K562 (cell line): ENCODE measurements around the gene RALA. TPM values are rescaled to one million over a fixed set of nuclear protein-coding genes. Genes with fewer than 3 reads are reported as not detected.

ENCODE experiments used
- ATF7 ChIP-seq: fragments of 450-650 bp; IDR thresholded peaks from 2 replicates; pipeline ENCODE4 v1.7.1; 2014; ENCODE audit warnings: mild to moderate bottlenecking, moderate library complexity
- CEBPG ChIP-seq, 3 experiments: fragments of 200-800 bp in 1 of 3; sonication (Bioruptor generic) in 1 of 3; sonication (generic) in 1 of 3; formaldehyde crosslinking in 1 of 3; IDR thresholded peaks in 2 of 3; conservative IDR thresholded peaks in 1 of 3; 2 replicates each; pipeline versions ENCODE4 v1.6.1 to v1.8.0; 2016 to 2022; ENCODE audit warnings: missing compliant biosample characterization in 2 of 3, missing genetic modification characterization in 2 of 3, mild to moderate bottlenecking in 1 of 3, missing genetic modification reagents in 1 of 3
- CHD1 ChIP-seq: fragments of 200-600 bp; sonication (generic); IDR thresholded peaks from one replicate; pipeline ENCODE4 v1.6.1; 2012; ENCODE audit warnings: mild to moderate bottlenecking, moderate library complexity, low read length, inconsistent platforms
- CTBP1 ChIP-seq: fragments of 450-650 bp; IDR thresholded peaks from 2 replicates; pipeline ENCODE4 v1.6.1; 2016; ENCODE audit warnings: borderline replicate concordance
- DPF2 ChIP-seq: fragments of 450-650 bp; IDR thresholded peaks from 2 replicates; pipeline ENCODE4 v1.6.1; 2016
- FOXM1 ChIP-seq, 2 experiments: fragments of 450-650 bp in 1 of 2; sonication (generic) in 1 of 2; formaldehyde crosslinking in 1 of 2; IDR thresholded peaks; 2 replicates each; pipeline versions ENCODE4 v1.6.1 to v1.9.0; 2017 to 2022; ENCODE audit warnings: low read depth in 2 of 2, mild to moderate bottlenecking in 2 of 2, missing genetic modification reagents in 1 of 2, moderate library complexity in 1 of 2
- MYC ChIP-seq, 2 experiments: fragments of 250-450 bp in 1 of 2; sonication (Bioruptor Pico) in 1 of 2; IDR thresholded peaks; 2 replicates each; pipeline versions ENCODE4 v1.5.1 to v1.6.1; 2012 to 2021; ENCODE audit warnings: low read depth in 2 of 2, borderline replicate concordance in 1 of 2, improper control_type of control experiment in 1 of 2, low read length in 1 of 2, mild to moderate bottlenecking in 1 of 2, moderate library complexity in 1 of 2
- NR2C1 ChIP-seq, 2 experiments: fragments of 450-650 bp; IDR thresholded peaks; 2 replicates each; pipeline ENCODE4 v1.6.1; 2017; ENCODE audit warnings: mild to moderate bottlenecking in 2 of 2, antibody characterized with exemption in 1 of 2, inconsistent platforms in 1 of 2, missing compliant biosample characterization in 1 of 2, missing genetic modification characterization in 1 of 2
- WHSC1 ChIP-seq: IDR thresholded peaks from one replicate; pipeline ENCODE4 v1.6.1; 2012; ENCODE audit warnings: low read length, control low read depth, inconsistent platforms
- ZNF589 ChIP-seq: fragments of 200-800 bp; sonication (Bioruptor generic); IDR thresholded peaks from 2 replicates; pipeline ENCODE4 v1.6.1; 2016; ENCODE audit warnings: low read depth, missing genetic modification characterization, missing compliant biosample characterization
- polyA plus RNA-seq, 8 experiments: library from polyadenylated mRNA; depleted of rRNA in 4 of 8; stranded (reverse) in 5 of 8; unstranded in 3 of 8; fragments of >200 nt; fragmentation: Nextera tagmentation in 2 of 8; fragmentation: Illumina TruSeq in 1 of 8; extraction: Ambion mirVana in 2 of 8; extraction: Trizol in 1 of 8; gene quantifications; 2 replicates each; pipeline versions ENCODE4 v1.2.1 to v1.2.3, GENCODE V29; 2011 to 2014; ENCODE audit warnings: inconsistent platforms in 1 of 8, missing spikeins in 1 of 8
- total RNA-seq, 7 experiments: library from RNA; depleted of rRNA in 6 of 7; stranded (reverse); fragments of >200 nt in 6 of 7; fragmentation: Illumina TruSeq in 2 of 7; extraction: Trizol in 2 of 7; gene quantifications; 2 replicates each; pipeline versions ENCODE4 v1.2.1 to v1.2.3, GENCODE V29; 2011 to 2021; ENCODE audit warnings: low replicate concordance in 1 of 7
- TF ChIP-seq, protein P1 (sequence below): fragments of 250-450 bp; sonication (Bioruptor Pico); IDR thresholded peaks from 2 replicates; pipeline ENCODE4 v1.5.0; 2021; ENCODE audit warnings: mild to moderate bottlenecking, borderline replicate concordance
- TF ChIP-seq, protein P2 (sequence below), 3 experiments: fragments of 200-800 bp in 1 of 3; fragments of 250-450 bp in 1 of 3; fragments of 450-650 bp in 1 of 3; sonication (Bioruptor Pico) in 1 of 3; sonication (Bioruptor generic) in 1 of 3; formaldehyde crosslinking in 1 of 3; IDR thresholded peaks; 2 replicates each; pipeline versions ENCODE4 v1.6.1 to v1.8.0; 2016 to 2022; ENCODE audit warnings: mild to moderate bottlenecking in 2 of 3, missing genetic modification characterization in 2 of 3, missing compliant biosample characterization in 1 of 3, moderate library complexity in 1 of 3
- TF ChIP-seq, protein P3 (sequence below): fragments of 250-450 bp; sonication (Bioruptor Pico); IDR thresholded peaks from 2 replicates; pipeline ENCODE4 v1.4.0; 2020; ENCODE audit warnings: mild to moderate bottlenecking, moderate library complexity

The RALA gene
- total and polyA plus RNA-seq, 9 of the 15 experiments (the other 6 are each of a cell fraction or from before 2014, with no cell fraction given): 7.2 to 28.0 (median 25.7) TPM

DNA sequence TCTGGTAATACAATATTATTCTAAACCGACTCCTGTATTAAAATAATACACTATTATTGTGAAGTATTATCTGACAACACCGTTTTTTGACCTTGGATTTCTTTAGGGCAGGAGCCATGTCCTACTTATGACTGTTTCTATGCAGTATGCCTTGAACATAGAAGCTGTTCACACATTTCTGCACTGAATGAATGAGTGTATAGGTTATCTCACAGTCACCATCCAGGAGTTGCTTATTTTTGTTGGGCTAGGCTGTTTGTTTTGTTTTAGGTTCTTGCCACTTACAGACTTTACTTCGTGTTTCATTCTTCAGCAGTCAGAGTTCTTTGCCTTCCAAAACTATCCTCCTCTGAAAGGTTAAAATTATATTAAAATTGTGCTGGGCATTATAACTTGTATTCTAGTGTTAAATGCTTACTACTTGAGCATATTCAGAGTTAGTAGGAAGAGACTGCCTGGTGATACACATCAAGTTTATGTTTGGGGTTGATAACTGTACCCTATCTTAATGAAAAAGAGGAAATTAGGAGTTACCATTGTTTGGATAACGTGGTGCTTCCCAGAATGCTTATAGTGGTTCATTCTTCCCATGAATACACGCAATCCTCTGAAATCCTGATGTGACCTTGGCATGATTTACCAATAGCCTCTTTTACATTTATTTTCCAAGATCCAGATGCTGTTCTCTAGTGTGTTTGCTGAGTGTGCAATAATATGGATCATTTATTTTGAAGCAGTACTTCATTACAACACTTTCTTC lies 1.7 kb downstream of the RALA start (continued):
- TF ChIP-seq, protein P1, sequence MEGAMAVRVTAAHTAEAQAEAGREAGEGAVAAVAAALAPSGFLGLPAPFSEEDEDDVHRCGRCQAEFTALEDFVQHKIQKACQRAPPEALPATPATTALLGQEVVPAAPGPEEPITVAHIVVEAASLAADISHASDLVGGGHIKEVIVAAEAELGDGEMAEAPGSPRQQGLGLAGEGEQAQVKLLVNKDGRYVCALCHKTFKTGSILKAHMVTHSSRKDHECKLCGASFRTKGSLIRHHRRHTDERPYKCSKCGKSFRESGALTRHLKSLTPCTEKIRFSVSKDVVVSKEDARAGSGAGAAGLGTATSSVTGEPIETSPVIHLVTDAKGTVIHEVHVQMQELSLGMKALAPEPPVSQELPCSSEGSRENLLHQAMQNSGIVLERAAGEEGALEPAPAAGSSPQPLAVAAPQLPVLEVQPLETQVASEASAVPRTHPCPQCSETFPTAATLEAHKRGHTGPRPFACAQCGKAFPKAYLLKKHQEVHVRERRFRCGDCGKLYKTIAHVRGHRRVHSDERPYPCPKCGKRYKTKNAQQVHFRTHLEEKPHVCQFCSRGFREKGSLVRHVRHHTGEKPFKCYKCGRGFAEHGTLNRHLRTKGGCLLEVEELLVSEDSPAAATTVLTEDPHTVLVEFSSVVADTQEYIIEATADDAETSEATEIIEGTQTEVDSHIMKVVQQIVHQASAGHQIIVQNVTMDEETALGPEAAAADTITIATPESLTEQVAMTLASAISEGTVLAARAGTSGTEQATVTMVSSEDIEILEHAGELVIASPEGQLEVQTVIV (CRISPR knock-in tag): no peak
- TF ChIP-seq CEBPG (CRISPR knock-in tag; IDR thresholded peaks at IDR 0.05) (peak; percentile 66), CEBPG (tag; conservative IDR thresholded peaks at IDR 0.05 in 1 of 2, IDR thresholded peaks at IDR 0.05 in 1 of 2) (peak; percentile 33 to 91; a peak in 3 of 4 replicates), CHD1 (no peak), WHSC1 (no peak), FOXM1 (IDR thresholded peaks at IDR 0.05; ENCODE audit: low read depth) (no peak), FOXM1 (CRISPR knock-in tag; IDR thresholded peaks at IDR 0.05; ENCODE audit: low read depth) (no peak), ZNF589 (CRISPR knock-in tag) (0 out of 2 replicates have a peak, but pooled peaks have one; percentile 24), CTBP1 (0 out of 2 replicates have a peak, but pooled peaks have one; percentile 33), MYC (IDR thresholded peaks at IDR 0.05; ENCODE audit: low read depth, low read length) (peak; percentile 55), MYC (CRISPR knock-in tag; IDR thresholded peaks at IDR 0.05; ENCODE audit: borderline replicate concordance, low read depth) (no peak), ATF7 (peak; percentile 51), DPF2 (peak; percentile 59; the same call in 1 of the 2 replicates), NR2C1 (IDR thresholded peaks at IDR 0.05) (peak; percentile 25; the same call in 1 of the 2 replicates), NR2C1 (tag; IDR thresholded peaks at IDR 0.05) (0 out of 2 replicates have a peak, but pooled peaks have one; percentile 15)
- TF ChIP-seq, protein P2, sequence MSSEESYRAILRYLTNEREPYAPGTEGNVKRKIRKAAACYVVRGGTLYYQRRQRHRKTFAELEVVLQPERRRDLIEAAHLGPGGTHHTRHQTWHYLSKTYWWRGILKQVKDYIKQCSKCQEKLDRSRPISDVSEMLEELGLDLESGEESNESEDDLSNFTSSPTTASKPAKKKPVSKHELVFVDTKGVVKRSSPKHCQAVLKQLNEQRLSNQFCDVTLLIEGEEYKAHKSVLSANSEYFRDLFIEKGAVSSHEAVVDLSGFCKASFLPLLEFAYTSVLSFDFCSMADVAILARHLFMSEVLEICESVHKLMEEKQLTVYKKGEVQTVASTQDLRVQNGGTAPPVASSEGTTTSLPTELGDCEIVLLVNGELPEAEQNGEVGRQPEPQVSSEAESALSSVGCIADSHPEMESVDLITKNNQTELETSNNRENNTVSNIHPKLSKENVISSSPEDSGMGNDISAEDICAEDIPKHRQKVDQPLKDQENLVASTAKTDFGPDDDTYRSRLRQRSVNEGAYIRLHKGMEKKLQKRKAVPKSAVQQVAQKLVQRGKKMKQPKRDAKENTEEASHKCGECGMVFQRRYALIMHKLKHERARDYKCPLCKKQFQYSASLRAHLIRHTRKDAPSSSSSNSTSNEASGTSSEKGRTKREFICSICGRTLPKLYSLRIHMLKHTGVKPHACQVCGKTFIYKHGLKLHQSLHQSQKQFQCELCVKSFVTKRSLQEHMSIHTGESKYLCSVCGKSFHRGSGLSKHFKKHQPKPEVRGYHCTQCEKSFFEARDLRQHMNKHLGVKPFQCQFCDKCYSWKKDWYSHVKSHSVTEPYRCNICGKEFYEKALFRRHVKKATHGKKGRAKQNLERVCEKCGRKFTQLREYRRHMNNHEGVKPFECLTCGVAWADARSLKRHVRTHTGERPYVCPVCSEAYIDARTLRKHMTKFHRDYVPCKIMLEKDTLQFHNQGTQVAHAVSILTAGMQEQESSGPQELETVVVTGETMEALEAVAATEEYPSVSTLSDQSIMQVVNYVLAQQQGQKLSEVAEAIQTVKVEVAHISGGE (CRISPR knock-in tag; IDR thresholded peaks at IDR 0.05): 0 out of 6 replicates have a peak, but pooled peaks of 1 of the 3 experiments have one; percentile 7
- TF ChIP-seq, protein P3, sequence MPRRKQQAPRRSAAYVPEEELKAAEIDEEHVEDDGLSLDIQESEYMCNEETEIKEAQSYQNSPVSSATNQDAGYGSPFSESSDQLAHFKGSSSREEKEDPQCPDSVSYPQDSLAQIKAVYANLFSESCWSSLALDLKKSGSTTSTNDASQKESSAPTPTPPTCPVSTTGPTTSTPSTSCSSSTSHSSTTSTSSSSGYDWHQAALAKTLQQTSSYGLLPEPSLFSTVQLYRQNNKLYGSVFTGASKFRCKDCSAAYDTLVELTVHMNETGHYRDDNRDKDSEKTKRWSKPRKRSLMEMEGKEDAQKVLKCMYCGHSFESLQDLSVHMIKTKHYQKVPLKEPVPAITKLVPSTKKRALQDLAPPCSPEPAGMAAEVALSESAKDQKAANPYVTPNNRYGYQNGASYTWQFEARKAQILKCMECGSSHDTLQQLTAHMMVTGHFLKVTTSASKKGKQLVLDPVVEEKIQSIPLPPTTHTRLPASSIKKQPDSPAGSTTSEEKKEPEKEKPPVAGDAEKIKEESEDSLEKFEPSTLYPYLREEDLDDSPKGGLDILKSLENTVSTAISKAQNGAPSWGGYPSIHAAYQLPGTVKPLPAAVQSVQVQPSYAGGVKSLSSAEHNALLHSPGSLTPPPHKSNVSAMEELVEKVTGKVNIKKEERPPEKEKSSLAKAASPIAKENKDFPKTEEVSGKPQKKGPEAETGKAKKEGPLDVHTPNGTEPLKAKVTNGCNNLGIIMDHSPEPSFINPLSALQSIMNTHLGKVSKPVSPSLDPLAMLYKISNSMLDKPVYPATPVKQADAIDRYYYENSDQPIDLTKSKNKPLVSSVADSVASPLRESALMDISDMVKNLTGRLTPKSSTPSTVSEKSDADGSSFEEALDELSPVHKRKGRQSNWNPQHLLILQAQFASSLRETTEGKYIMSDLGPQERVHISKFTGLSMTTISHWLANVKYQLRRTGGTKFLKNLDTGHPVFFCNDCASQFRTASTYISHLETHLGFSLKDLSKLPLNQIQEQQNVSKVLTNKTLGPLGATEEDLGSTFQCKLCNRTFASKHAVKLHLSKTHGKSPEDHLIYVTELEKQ (CRISPR knock-in tag): no peak
